NCI-H345 treated with DMSO at 0.1 percent for 48 hours (cell line): Measurements from ENCODE around the gene OSM.
"Not testable (repeated sequence)": the region's sequence is repeated elsewhere in the genome, so short reads cannot be mapped to it uniquely, and the experiment has no call there.

Experiments
- DNase-seq: peaks from one replicate; lab custom pipeline; 2025; ENCODE audit not compliant: unreplicated experiment; lab: John Stamatoyannopoulos, UW

Gene OSM

GRCh38 chr22:30245181-30245984, 21.3 kb downstream of the OSM start:
- no peak for DNase-seq

DNA sequence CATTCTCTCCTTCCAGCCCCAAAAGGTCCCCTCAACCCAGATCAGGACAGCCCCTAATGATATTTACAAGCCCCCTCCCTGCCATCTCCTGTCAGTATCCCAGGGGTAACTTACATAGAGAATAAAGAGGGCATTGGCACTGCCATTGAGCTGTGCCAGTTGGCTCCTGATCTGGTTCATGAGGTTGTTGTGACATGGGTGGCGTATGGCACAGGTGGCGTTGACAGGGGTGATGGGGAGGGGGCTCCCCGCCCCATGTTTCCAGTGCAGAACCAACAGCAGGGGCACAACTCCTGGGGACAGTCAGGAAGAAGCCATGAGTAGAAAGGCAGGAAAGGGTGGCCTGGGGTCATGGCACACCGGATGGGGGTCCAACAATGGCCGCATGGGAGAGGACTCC, 22.0 kb downstream of the OSM start:
- DNase-seq = no peak

DNA sequence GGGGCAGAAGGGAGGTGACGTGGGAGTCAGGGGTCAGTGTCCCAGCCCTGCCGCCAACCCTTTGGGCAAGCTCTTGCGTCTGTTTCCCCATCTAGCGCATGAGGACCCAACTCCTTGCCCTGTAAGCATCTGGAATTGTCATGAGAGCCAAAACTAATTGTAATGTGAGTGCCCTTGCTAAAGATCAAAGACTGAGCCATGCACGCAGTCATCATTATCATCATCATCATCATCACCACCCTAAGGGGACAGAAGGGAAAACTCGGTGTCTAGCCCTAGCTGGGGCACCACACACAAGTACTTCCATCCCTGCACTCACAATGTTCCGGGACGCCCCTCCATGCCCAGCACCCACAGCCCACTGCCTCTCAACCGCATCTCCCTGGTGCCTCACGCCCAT, 22.6 kb downstream of the OSM start:
- DNase-seq = no peak

- DNase-seq = no peak
These were observed 23.0 kb downstream of the OSM start for GRCh38 chr22:30243661-30244060.

DNA sequence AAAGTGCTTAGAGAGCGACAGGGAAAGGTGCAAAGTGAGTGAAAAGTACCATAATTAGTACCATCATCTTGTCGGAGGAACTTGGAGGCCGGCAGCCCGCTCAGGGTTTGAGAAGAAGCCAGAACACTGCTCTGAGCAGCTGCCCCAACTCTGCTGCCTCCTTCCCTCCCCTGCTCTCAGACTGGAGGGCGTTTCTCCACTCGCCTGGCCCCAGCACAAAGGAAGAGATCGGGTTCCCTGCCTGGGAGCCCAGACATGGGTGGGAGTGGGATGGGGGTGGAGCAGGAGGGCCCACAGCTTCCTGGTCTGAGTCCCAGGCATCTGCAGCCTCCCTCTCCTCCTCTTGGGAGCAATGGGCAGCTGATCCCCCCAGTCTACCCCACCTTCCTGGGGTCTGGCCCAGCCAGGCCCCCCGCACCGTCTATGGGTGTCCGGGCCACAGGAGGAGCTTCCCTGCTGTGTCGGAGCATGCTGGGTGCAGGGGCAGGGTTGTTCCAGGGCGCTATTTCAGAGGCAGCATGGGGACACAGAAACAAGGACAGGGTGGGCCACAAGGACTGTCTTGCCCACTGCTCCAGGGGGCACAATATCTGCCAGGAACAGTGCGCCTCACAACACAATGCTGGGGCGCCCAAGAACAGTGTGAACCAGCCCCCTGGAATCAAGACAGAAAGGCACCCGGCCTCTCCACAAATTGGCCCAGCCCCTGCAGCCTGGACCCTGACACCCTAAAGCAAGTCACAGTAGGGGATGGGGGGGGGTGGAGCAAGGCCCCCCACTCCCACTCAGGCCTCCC, 24.9 kb downstream of the OSM start:
- DNase-seq = no peak

DNA sequence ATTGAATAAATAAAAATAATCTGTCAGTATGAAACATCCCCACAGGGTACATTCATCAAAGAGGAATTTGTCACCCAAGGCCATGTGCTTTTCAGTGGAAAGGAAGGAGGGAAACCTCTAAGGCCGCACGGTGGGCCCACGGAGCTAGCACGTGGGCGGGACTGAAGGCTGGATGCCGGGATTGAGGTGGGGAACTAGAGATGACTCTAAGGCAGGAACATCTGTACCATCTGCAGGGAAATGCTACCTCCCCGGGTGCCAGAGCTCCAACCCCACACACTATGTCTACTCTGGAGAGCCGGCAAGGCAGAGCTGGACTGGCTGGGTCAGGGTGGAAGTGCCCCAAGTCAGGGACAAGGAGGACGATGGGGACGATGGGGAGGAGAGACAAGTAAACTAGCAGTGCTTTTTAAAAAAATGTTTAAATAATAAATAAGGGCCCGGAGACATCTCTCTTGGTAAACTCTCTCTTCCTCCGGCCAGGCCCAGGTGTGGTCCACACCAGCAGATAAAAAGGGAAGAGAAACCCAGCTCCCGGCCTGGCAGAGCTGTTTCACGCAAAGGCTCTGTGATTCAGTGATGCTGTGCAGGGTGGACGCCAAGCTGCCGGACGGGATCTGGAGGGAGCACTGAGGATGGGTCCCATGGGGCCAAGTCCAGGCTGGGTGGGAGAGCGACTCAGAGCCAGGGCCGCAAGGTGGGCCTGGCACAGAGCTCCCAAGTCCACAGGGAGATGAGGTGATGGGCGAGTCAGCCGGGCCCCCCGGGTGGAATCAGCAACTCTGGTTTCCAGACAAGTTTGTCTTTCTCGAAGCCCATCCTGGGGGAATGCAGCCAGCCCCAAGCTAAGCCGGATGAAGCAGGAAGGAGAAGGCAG, 25.9 kb downstream of the OSM start:
- no peak for DNase-seq

DNA sequence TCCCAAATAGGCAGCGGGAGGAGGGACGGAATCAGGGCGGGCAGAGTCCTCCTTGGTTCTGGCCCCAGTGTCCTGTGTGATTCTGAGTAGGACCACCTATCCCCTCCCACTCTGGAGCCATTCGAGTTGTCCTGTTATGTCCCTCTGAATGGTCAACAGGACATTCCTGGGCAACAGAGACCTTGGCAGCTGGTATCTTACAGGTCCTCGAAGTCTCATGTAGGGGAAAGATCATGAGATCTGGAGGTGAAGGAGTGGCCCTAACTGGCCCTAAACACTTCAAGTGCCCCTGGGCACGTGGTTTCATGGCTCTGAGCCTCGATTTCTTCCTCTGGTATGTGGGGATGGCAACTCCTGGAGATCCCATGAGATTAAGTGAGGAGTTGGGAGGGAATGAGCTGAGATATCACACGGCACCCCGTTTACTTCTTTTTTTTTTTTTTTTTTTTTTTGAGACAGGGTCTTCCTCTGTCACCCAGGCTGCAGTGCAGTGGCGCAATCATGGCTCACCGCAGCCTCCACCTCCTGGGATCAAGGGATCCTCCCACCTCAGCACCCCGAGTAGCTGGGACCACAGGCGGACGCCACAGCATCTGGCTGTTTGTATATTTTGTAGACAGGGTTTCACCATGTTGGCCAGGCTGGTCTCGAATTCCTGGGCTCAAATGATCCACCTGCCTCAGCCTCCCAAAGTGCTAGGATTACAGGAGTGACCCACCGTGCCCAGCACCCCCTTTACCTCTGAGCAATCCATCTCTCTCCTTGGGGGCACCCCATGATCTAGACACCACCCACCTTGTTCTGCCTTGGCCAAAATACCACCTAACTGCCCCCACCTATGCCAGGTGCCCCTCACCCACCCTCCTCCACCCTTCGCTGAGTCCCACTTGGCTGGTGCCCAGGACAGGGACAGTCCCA, 26.9 kb downstream of the OSM start:
- DNase-seq = no peak

GRCh38 chr22:30238661-30239487, 27.8 kb downstream of the OSM start:
- no peak for DNase-seq

DNA sequence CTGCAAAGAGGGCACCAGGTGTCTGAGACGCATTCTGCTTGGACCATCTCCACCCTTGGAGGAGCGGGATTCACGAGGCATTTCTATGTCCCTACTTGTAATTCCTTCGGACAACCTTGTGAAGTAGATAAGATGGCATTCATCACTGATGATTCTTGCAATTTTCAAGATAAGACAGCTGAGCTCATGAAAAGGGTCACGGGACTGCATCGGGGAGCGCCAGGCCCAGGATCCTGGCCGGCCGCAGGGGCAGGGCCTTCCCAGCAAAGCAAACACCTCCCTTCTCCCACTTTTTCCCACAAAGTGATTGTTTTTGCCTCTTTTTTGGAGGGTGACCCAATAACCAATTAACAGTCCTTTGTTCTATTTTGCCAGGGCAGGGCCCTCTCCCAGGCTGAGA, 28.5 kb downstream of the OSM start:
- no peak for DNase-seq

DNA sequence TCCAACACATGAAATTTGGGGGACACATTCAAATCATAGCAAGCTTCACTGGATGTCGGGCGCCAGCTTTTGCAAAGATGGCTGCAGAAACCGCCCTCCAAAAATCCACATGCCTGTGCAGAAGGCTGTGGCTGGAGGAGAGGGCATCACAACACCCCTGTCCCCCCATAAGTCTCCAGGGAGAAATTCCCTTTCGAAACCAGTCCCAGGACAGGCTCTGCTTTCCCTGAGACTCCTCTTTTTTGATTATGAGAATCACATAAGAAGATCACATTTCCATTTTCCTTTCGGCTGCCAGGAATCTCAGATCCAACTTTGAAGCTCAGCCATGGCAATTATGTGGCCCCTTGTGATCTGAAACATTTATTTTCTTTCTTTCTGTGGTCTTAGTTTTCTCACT, 29.8 kb downstream of the OSM start:
- DNase-seq = no peak

- no peak for DNase-seq
These were observed 30.9 kb downstream of the OSM start for GRCh38 chr22:30235687-30236170.

DNA sequence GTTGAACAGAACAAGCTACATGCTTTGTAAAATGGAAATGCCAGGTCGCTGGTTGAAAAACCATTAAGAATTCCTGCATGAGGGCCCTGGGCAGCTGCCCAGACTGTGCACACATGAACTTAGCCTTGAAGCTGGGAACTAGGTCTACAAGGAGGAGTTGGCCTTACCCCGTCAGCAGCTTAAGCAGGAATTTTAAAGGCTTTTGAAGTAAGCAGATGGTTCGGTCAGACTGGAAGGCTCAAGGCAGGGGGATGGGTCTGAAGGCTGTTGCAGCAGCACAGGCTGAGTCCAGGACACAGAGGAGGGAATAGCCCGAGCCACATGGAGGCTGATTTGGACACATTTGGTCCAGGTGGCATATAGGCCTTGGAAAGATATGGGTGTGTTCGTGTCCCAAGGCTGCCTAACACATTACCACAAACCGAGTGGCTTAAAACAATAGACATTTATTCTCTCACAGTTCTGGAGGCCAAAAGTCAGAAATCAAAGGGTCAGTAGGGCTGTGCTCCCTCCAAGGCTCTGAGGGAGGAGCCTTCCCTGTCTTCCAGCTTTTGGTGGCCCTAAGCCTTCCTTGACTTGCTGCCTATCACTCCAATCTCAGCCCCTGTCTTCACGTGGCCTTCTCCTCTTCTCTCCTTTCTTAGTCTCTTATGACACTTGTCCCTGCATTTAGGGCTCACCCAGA, 31.7 kb downstream of the OSM start:
- DNase-seq = no peak

- DNase-seq = not testable (repeated sequence)
These were observed 32.3 kb downstream of the OSM start for GRCh38 chr22:30234325-30234724.

- no peak for DNase-seq
These were observed 33.1 kb downstream of the OSM start for GRCh38 chr22:30233582-30233981.

- DNase-seq = no peak
These were observed 33.9 kb downstream of the OSM start for GRCh38 chr22:30232716-30233218.

- no peak for DNase-seq
These were observed 35.7 kb downstream of the OSM start for GRCh38 chr22:30230787-30231461.

GRCh38 chr22:30230330-30230729, 36.3 kb downstream of the OSM start:
- no peak for DNase-seq
